GM12864 (cell line): ENCODE measurements around the gene ENDOV.

ENCODE experiments used
- DNase-seq: peaks from one replicate; pipeline ENCODE4 v3.0.0-alpha.2; 2011; ENCODE audit warnings: low read depth
- H3K4me3 ChIP-seq: 2 replicates; pipeline ENCODE4 v1.5.1; 2011; ENCODE audit warnings: mild to moderate bottlenecking, low read depth, low read length, control low read depth
- TF ChIP-seq, protein P1 (sequence below): IDR thresholded peaks from 2 replicates; pipeline ENCODE4 v1.5.1; 2011; ENCODE audit warnings: low read depth, mild to moderate bottlenecking, moderate library complexity, low read length, control low read depth, inconsistent platforms; ENCODE audit errors: missing control alignments

The ENDOV gene

DNA sequence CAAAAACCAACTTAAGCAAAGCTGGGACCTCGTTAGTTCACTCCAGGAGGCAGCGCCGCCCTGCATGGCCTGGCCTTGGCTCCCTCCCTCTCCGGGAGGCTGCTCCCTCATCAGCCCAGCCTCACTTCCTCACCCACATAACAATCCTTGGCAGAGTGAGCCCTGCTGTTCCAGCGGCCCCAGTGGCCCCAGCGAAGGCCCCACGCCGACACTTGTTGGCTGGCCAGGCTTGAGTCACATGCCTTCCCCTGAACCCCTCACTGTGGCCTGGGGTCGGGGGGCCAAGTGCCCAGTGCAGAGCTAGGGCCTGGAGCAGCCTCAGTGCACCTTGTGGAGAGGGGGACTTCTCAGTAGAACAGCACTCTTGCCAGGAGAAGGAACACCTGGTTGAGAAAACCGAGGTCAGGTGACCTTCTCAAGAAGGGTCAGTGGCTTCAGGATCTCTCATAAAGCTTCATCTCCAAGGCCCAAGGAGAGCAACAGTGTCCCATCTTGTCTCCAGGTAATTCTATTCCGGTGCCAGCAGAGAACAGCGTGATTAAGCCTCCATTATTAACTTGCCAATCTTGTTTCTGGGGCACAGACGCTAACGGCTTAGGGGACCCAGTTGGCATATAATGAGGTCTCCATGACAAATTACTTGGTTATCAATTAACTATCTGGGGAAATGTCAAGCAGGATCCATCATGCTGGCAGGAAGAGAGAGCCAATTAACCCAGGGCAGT is 26.8 kb downstream of the ENDOV start:
- TF ChIP-seq, protein P1, sequence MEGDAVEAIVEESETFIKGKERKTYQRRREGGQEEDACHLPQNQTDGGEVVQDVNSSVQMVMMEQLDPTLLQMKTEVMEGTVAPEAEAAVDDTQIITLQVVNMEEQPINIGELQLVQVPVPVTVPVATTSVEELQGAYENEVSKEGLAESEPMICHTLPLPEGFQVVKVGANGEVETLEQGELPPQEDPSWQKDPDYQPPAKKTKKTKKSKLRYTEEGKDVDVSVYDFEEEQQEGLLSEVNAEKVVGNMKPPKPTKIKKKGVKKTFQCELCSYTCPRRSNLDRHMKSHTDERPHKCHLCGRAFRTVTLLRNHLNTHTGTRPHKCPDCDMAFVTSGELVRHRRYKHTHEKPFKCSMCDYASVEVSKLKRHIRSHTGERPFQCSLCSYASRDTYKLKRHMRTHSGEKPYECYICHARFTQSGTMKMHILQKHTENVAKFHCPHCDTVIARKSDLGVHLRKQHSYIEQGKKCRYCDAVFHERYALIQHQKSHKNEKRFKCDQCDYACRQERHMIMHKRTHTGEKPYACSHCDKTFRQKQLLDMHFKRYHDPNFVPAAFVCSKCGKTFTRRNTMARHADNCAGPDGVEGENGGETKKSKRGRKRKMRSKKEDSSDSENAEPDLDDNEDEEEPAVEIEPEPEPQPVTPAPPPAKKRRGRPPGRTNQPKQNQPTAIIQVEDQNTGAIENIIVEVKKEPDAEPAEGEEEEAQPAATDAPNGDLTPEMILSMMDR: no peak
- H3K4me3 ChIP-seq: no peak overlapping the region
- no peak for DNase-seq

DNA sequence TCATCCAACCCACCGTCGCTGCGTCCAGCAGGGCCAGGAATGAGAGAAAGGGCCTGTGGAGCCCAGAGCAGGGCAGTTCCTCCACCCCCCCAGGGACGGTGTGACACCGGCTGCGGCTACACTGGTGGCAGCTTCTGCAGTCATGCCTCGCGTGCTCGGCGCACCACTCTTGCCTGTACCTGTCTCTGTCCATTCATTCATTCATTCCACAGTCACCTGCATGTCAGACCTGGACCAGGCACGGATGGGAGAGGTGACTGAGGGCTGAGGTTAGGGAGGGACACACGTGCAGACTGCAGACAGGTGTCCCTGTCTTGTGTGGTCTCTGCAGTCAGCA is 27.3 kb downstream of the ENDOV start:
- TF ChIP-seq, protein P1: no peak
- no peak for DNase-seq

DNA sequence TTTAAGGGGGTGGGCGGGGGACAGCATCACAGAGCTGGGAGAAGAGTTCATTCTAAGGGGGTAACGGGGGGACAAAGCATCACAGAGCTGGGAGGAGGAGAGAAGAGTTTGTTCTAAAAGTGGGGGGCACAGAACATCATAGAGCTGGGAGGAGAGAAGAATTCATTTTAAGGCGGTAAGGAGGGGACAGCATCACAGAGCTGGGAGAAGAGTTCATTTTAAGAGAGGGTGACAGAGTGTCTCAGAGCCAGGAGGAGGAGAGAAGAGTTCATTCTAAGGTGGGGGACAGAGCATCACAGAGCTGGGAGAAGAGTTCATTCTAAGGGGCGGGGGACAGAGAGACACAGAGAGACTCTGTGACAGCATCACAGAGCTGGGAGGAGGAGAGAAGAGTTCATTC is 27.8 kb downstream of the ENDOV start:
- H3K4me3 ChIP-seq: no peak overlapping the region
- TF ChIP-seq, protein P1: no peak
- no peak for DNase-seq

More for the DNA sequence above, 27.3 kb downstream of the ENDOV start:
- no peak overlapping the region for H3K4me3 ChIP-seq

DNA sequence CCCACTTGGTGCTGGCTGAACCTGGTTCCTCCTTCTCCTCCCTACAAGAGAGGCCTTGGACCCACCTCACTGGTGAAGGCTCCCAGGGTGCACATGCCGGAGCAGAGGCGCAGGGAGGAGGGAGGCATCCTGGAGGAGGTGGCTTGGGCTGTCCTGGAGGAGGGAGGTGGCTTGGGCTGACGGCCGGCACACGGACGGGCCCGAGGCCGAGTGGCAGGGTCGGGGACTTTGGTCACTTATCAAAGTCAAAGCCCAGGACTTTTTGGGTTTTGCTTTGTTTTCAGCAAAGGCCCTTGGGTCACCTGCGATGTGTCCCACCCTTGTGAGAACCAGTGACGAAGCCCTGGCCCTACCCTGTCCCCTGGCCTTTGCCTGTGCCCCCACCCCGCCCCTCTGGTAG is 28.5 kb downstream of the ENDOV start:
- DNase-seq: no peak
- TF ChIP-seq, protein P1: no peak

DNA sequence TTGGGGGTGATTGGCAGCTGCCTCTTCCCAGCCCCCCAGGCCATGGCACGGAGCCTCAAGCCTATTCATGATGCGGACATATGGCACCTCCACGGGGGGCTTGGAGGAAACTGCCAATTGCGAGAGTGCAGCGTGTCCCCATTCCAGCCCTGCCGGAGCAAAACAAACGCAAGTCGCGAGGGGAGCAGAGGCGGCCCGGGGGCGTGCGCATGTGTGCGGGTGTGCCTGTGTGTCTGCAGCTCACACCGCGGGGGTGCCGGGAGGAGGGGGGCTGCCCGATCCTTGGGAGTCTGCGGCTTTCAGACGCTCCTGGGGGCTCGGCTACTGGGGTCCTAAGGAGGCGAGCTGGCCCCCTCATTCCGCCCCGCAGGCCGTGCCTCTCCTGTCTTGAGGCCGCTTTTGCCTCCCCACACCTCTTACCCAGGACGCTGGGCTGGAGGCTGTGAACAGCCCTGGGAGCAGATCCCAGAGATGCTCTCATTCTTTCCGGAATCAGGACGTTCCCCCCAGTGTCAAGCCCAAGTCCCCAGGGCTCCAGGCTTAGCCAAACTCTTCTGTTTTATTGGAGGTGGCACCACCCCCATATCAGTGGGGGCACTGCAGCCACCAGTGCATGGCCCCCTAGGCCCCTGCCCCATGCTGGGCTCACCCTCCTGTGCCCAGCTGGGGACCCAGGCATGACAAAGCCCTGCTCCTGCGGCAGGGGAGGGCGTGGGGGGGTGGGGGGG is 29.1 kb downstream of the ENDOV start:
- TF ChIP-seq, protein P1: no peak
- no peak for DNase-seq
- H3K4me3 ChIP-seq: no peak overlapping the region

More for the DNA sequence above, 28.5 kb downstream of the ENDOV start:
- H3K4me3 ChIP-seq: no peak overlapping the region

DNA sequence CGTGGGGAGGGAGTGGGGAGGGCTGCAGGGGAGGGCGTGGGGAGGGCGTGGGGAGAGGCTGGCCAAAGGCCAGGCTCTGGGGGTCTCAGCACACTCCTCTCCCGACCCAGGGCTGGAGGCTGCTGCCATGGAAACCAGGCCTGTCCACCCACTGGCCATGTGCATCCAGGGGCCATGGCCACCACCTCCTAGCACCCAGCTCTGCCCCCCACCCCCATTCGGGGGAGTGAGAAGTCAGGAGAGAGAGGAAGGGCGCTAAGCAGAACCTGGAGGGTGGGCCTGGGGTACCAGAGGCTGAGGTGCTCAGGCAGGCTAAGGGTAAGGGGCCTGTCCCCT is 29.6 kb downstream of the ENDOV start:
- DNase-seq: no peak
- no peak overlapping the region for H3K4me3 ChIP-seq

More for the DNA sequence above, 29.6 kb downstream of the ENDOV start:
- TF ChIP-seq, protein P1: no peak
